Stimulated activated CD8-positive, alpha-beta memory T cell treated with anti-CD3 and anti-CD28 coated beads, Interleukin-2, amount 100 ng/mL, for 48 hours (primary cell): ENCODE measurements around the gene ARL15.
"Not testable (repeated sequence)": the region's sequence is repeated elsewhere in the genome, so short reads cannot be mapped to it uniquely, and the experiment has no call there.

Experiments
- DNase-seq, 2 donors: peaks; one replicate each; pipeline ENCODE4 v3.0.0-alpha.2; 2020; ENCODE audit warnings: low read depth in 2 of 2

The ARL15 gene

GRCh38 chr5:53900677-53901076 lies 409.7 kb downstream of the ARL15 start:
- no peak for DNase-seq

GRCh38 chr5:53895091-53895683 lies 415.2 kb downstream of the ARL15 start:
- DNase-seq = no peak

DNA sequence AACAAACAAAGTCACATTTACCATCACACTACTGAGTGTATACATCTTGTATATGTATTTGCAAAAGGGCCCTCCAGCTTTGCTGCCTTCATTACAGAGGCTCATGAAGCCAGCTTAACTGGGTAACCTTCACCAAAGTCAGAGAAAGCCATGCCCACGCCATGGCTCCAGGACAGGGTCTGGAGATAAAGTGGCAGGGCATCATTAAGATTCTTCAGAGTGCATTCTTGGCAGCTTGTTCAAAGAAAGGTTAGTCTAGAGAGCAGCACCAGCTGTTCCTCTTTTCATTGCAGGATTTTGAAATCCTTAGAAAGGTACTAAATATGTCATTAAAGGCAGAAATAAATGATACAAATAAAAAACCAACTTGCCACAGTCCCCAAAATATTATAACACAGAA lies 416.7 kb downstream of the ARL15 start:
- no peak for DNase-seq

GRCh38 chr5:53892224-53892623 lies 418.1 kb downstream of the ARL15 start:
- DNase-seq = no peak

DNA sequence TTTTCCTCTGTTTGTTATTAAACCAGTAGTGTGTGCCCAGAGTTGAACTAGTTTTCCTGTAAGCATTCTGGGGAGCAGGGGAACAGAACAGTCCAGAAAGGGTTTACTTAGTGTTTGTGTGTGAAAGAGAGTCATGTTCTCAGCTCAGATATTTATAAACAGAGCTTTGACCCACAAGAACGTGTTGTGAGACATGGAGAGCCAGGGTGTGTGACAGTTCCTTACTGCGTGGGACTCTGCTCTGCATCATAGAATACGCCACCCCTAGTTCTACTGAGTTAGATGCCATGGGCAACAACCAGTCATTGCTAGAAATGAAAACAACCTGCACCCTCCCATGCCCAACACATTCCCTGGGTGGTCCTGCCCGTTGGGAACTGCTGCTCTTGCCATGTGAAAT lies 419.2 kb downstream of the ARL15 start:
- no peak for DNase-seq

- no peak for DNase-seq
Measured at GRCh38 chr5:53890490-53890889, 419.9 kb downstream of the ARL15 start.

GRCh38 chr5:53884844-53885243 lies 425.5 kb downstream of the ARL15 start:
- DNase-seq = no peak

DNA sequence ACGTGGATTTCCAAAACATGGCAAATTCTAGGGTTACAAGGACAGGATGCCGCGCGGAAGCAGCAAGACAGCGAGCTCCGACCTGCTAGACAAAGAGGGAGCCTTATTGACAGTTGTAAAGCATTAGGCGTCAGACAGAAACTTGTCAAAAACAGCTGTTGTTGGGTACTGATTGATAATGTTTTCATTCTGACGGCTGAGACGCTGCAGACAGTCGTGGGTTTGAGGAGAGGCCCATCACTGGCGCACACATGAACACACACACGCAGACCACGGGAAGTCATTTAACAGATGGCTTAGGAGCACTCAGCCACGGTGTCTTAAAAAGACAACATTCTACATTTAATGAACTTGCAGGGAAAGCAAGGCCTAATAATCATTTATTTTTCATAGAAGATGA lies 426.0 kb downstream of the ARL15 start:
- DNase-seq = no peak

DNA sequence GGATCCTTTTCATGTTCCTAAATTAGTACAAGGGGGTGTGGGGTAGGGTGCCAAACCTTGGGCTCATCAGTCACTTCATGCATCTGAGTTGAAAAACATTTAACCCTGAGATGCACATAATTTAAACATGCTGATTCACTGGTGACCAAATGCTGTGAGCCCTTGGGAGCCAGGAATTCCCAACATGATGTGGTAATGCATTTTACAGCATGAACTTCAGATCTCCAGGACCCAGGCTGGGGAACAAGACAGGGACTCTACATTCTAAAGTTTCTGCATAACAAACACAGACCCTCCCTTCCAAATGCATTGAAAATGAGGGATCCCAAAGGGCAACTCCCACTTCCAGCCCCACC lies 427.7 kb downstream of the ARL15 start:
- DNase-seq = no peak

DNA sequence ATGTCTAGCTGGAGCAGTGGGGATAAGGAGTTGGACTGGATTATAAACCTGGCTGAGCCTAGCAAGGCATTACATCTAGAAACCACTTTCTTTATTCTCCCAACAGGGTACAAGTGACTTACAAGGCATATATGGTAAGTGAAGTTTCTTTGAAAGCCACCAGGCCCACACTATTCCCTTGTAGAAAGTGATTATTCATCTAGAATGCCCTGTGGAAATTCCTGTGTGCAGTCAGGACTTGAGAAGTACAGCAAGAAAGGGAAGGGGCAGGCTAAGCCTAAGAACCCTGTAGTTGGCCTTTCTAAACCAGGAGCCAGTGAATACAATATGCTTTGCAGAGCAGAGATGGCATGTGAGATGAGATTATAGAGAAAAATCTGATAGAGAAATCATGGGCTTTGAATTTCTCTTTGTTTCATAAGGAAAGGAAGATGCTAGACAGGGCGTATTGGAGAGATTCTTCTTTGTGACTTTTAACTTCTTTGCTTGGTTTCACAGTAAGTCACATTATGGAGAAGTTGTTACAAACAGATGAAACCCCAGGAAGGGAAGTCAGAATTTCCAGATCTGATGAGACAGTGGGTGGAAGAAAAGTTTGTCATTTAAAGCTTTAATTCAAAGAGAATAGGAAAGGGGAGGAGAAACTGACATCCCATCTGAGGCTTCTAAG lies 428.2 kb downstream of the ARL15 start:
- no peak for DNase-seq

DNA sequence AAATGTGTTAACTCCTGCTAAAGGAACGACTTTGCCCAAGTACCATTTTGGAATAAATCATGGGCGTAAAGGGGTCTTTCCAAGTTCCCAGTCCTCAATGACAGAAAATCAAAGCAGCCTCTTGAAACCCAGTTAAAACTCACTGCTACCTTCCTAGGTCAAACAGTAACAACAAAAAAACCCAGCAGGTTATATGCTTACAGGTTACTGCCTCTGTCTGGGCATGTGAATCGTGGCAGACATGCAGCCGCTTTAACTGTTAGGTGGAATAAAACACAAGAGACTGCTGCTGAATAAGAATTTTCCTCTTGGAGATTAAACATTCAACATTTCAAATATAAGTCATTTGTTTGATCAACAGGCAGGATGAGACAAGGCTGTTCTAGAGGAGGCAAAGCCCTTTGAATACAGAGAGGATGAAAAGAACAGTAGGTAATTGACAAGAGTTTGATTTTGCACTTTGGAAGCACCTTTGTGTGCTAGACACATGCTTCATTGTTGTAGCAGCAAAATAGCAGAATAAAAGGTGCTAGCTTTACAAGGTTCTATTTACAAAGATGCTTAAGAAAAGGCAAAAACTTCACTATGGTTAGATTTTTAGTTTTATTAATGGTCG lies 430.6 kb downstream of the ARL15 start:
- no peak for DNase-seq

DNA sequence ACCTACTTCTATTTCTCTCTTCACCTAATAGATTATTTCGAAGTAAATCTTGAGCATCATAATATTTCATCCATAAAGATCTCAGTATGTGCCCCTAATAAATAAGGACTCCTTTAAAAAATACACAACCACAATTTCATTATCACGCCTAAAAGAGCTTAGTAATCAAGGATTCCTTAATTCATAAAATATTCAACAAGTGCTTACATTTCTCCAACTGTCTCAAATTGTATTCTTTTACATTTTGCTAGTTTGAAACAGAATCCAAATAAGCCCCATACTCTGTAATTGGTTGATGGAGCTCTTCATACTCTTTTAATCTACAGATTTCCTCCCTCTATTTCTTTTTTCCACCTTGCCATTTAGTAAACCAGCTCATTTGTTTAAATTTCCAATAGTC lies 432.4 kb downstream of the ARL15 start:
- DNase-seq = no peak

- no peak for DNase-seq
Measured at GRCh38 chr5:53877243-53877642, 433.1 kb downstream of the ARL15 start.

DNA sequence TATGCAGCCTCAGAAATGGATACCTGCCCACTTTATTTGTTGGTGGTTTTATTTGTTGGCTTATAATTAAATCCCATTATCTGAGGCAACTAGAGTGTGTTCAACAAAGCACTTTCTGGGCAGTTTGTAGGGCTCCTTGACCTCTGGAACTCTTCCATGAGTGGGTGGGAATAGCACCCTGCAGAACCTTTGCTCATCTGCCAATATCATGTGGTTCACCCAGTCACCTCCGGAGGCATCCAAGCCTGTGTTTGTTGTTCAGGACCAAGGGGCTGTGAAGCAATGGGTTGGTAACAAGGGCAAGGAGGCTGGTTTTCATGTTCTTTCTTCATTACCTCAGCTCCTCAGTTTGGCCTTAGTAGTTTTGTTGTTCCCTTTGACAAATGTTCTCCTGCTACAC lies 436.0 kb downstream of the ARL15 start:
- DNase-seq = no peak

GRCh38 chr5:53873235-53873634 lies 437.1 kb downstream of the ARL15 start:
- DNase-seq = no peak

DNA sequence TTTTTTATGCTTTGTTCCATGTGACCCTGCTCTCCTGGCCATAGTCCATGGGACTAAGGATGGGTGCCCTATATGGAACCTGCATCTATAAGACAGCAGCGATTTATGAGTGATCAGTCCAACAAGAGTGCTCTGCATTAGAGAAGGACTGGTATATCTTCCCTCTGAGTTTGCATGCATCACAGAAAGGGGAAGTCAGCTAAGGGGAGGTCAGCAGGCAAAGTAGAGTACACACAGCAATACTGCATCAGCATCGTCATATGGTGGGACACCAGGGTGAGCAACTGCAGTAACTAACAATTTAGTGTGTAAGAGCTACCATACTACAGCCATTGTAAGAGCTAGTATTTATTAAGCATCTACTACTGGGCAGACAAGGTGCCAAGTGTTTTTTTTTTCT lies 438.6 kb downstream of the ARL15 start:
- no peak for DNase-seq

DNA sequence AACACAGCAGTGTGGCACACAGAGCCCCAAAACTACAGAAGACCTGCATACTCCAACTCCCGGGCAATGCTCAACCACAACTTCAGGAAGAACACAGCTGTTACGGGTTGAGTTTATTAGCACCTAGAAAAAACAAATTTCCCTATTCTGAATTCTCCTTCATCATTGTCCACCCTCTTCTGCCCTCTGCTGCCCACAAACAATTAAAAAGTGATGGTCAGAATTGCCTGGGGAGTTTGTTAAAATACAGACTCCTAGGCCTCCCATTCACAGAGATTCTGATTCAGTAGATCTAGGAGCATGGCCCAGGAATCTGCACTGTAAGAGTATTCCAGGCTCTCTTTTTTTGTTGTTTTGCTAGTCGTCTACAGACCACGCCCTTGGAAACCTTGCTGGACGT lies 439.3 kb downstream of the ARL15 start:
- DNase-seq = no peak

DNA sequence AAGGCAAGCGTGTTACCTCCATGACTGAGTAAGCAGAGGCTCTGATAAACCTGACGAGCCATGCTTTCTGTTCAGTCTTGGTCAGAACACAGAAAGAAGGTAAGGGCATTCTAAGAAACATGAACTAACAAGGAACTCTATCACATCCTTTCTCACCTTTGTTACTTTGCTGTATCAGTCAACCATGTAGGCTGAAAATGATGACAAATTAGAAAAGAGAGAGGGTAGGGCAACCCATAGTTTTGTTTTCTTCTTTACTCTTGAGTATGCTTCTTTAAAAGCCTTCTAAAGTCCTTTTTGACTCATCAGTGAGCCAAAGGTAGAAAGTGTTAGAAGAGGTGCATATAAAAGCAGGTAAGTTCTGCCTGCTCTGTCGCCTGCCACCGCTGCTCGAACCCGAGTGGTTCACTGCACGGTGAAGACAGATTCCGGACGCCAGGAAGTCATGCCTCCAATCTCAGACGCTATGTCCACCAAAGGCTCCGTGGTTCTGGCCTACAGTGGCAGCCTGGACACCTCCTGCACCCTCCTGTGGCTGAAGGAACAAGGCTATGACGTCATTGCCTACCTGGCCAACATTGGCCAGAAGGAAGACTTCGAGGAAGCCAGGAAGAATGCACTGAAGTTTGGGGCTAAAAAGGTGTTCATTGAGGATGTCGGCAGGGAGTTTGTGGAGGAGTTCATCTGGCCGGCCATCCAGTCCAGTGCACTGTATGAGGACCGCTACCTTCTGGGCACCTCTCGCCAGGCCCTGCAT lies 451.5 kb downstream of the ARL15 start:
- DNase-seq = no peak

DNA sequence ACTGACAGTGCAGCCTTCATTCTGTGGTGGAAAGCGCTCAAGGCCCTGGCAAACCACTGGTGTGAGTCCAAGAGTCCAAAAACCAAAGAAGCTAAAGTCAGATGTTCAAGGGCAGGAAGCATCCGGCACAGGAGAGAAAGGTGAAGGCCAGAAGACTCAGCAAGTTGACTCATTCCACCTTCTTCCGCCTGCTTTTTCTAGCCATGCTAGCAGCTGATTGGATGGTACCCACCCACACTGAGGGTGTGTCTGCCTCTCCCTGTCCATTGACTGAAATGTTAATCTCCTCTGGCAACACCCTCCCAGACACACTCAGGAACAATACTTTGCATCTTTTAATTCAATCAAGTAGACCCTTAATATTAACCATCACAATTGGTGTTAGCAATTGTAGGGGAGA lies 453.9 kb downstream of the ARL15 start:
- no peak for DNase-seq

GRCh38 chr5:53836851-53837430 lies 473.4 kb downstream of the ARL15 start:
- DNase-seq = not testable (repeated sequence)

GRCh38 chr5:53834500-53834899 lies 475.9 kb downstream of the ARL15 start:
- DNase-seq = no peak
